Head of caudate nucleus (tissue), 42 donors: Measurements from ENCODE around the gene MSRB3.
A peak's percentile ranks its signal among the peaks of the same experiment; 100 is the strongest.
"Not testable (repeated sequence)": the region's sequence is repeated elsewhere in the genome, so short reads cannot be mapped to it uniquely, and the experiment has no call there.

Experiments used
- DNase-seq, 42 donors: peaks; one replicate each; pipeline versions ENCODE4 v3.0.0 to v3.0.0-alpha.2; 2020 to 2021; ENCODE audit warnings: mixed read lengths in 7 of 42
- intact Hi-C: fragments of 100-400 bp; cut with DNase I; formaldehyde crosslinking; loops from one replicate; pipeline ENCODE4 v1.15.0; 2022

MSRB3 gene

GRCh38 chr12:65472079-65472478 is 193.6 kb downstream of the MSRB3 start:
- intact Hi-C loops: no loop called here
- no peak for DNase-seq

- no peak for DNase-seq
- intact Hi-C loops: no loop called here
These were observed 196.3 kb downstream of the MSRB3 start for GRCh38 chr12:65474831-65475230.

- DNase-seq: no peak
- intact Hi-C loops: no loop called here
These were observed 199.2 kb downstream of the MSRB3 start for GRCh38 chr12:65477721-65478120.

DNA sequence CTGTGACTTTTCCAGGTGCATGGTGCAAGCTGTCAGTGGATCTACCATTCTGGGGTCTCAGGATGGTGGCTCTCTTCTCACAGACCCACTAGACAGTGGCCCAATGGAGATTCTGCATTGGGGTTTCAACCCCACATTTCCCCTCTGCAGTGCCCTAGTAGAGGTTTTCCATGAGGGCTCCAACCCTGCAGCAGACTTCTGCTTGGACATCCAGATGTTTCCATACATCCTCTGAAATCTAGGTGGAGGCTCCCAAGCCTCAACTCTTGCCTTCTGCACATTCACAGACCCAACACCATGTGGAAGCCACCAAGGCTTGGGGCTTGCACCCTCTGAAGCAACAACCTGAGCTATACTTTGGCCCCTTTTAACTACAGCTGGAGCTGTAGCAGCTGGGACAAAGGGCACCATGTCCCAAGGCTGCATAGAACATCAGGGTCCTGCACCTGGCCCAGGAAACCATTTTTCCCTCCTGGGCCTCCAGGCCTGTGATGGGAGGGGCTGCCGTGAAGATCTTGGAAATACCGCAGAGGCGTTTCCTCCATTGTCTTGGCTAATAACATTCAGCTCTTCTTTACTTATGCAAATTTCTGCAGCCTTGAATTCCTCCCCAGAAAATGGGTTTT is 205.5 kb downstream of the MSRB3 start:
- DNase-seq, intact Hi-C loops: not testable (repeated sequence)

DNA sequence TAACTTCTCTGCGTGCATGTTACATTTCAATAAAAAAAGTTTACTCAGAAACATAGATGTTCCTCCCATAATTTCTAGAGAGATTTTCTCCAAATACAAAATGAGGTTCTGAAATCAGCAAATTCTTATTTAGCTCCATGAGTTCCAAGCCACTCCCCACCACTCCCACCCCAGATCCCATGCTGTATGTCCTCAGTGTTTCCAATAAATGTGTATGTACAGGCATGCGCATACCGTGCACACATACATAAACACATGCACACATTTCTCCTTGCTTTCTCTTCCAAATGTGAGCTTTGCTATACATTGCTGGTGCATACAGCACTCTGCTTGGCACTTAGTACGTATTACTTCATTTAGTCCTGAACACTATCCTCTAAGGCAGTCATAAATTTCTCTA is 209.7 kb downstream of the MSRB3 start:
- intact Hi-C loops: no loop called here
- DNase-seq: no peak

GRCh38 chr12:65490250-65490649 is 211.8 kb downstream of the MSRB3 start:
- intact Hi-C loops: no loop called here
- no peak for DNase-seq

DNA sequence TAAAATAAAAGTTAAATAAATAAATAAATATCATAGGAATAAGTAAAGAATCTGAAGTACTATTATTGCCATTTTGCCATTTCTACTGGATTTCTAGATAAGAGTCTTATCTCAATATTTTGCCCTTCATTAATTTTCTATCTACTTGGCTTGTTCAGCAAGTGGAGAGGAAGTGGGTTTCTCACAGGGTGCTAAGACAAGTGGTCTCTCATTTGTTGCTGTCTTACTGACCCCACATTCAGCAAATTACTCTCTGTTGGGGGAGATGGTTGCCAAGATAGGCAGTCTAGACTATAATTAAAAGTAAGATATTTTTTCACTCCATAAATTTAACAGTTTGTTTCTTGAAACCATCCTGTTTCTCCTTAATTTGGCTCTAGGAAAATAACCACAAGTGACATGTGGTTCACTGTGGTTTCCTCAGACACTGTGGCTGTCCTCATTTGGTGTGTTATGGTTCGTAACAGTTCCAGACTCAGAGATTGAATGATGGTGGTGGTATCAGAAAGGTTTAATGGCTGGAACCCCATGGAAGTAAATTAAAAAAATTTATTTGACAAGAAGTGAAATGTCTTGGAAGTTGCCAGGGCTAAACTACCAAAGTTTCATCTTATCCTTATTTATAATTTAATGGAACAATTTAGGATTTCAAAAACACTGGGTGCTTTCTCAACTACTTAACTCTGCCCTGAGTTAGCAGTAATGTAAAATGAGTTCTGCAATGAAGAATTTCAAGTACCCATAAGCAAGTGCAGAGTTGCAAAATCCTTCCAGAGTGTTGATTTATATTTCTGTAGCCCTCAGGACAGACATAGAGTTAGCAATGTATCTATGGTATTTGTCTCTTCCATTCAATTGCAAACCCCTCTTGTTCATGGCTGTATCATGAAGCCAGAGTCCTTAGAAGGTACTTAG is 214.8 kb downstream of the MSRB3 start:
- intact Hi-C loops: no loop called here
- no peak for DNase-seq

DNA sequence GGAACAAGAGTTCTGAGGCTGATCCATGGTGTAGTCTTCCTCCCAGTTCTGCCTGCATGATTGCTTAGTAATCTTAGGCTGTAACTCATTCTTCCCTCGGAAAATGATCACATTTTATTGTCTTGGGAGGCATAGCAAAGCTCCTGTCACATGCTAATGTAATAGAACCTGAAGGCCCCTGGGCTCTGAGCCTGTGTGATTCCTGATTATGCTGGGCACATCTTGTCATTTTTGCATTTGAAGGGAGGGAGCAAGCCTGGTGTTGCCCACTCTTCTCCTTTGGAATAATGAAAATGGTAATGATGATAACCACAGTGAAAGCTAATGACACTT is 215.4 kb downstream of the MSRB3 start:
- no peak for DNase-seq
- intact Hi-C loops: no loop called here

GRCh38 chr12:65494537-65494936 is 216.1 kb downstream of the MSRB3 start:
- DNase-seq: no peak

GRCh38 chr12:65495233-65495632 is 216.8 kb downstream of the MSRB3 start:
- DNase-seq: no peak
- intact Hi-C loops: no loop called here

More at GRCh38 chr12:65494537-65494936, 216.1 kb downstream of the MSRB3 start:
- intact Hi-C loops: no loop called here

- DNase-seq: no peak
These were observed 218.1 kb downstream of the MSRB3 start for GRCh38 chr12:65496617-65497016.

GRCh38 chr12:65497660-65498059 is 219.2 kb downstream of the MSRB3 start:
- no peak for DNase-seq
- intact Hi-C loops: no loop called here

More at GRCh38 chr12:65496617-65497016, 218.1 kb downstream of the MSRB3 start:
- intact Hi-C loops: no loop called here

- intact Hi-C loops: no loop called here
- DNase-seq: no peak
These were observed 220.7 kb downstream of the MSRB3 start for GRCh38 chr12:65499167-65499566.

- no peak for DNase-seq
- intact Hi-C loops: no loop called here
These were observed 221.8 kb downstream of the MSRB3 start for GRCh38 chr12:65500091-65500900.

DNA sequence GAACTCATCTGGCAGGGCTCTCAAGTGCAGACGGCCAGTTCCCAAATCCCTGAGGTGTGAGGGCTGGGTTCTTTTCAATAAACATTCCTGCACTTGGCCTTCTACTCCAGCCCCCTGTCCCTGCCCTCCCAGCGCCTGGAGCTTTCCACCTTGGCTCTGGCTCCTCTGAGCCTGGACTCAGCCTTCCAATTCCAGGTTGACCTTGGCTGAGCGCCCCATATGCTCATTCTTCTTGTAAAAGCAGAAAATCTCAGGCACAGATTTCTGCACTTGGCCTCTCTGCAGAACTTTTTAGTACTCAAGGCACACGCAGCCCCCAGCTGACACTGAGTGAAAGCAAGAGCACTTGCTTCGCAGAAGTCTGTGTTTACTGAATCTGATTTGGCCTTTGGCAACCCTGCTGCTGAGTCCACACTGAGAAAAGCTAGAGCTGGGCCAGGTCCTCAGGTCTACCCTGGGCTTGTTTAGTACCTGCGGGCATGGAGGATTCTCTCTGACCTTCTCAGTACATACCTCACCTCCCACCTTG is 222.7 kb downstream of the MSRB3 start:
- peak in 35 of 42 donors; percentile 4 to 73 (median 32) for DNase-seq

GRCh38 chr12:65501935-65502334 is 223.5 kb downstream of the MSRB3 start:
- DNase-seq: no peak

More for the DNA sequence above, 222.7 kb downstream of the MSRB3 start:
- intact Hi-C loops: no loop called here

DNA sequence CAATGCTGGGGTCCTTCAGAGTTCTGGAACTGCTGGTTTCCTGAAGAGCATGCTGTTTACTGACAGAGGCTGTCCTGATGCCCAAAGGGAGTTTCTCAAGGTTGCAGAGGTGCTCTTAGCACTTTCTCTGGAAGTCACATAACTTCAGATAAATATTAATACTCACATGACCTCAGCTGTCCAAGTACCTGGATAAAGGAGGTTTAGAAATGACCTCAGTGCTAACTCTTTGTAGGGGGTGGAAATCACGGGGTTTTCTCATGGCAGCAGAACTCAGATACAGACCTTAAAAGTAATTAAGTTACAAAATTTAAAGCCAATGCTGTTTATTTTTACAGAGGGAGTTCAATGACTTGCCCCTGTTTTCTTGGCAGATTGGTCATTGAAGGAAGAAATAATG is 225.9 kb downstream of the MSRB3 start:
- DNase-seq: no peak
- intact Hi-C loops: no loop called here

More at GRCh38 chr12:65501935-65502334, 223.5 kb downstream of the MSRB3 start:
- intact Hi-C loops: no loop called here

DNA sequence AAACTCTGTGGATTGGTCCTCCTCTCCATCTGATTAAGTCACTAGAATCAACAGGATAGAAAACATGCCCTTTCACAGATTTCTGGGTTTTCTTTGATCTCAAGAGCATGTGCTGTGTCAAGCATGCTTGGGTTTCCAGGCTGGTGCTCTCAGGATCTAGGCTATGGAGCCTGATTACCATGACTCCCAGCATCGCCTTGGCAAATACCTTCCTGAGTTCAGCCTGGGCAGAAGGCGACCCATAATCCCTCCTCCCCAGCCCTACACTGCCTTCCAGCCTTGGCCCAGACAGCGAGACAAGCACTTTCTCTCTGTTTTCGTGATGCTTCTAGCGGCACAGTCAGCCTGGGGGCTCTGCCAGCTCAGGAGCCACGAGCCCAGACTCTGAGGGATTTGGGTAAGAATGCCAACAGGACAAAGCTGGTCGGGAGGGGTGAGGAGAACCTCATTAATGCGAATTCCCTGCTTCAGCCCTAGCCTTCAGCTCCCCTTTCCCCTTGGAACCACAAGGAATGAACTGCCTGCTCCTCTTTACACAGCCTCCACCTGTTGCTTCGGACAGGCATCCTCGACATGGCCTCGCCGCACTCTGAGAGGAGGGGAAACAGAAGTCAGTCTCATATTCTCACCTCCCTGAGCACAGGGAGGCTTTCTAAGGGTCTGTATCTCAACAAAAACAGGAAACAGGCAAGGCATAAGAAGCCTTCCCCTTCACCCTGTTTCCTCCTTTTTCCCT is 227.1 kb downstream of the MSRB3 start:
- DNase-seq: peak in 1 of 42 donors; percentile 2
- intact Hi-C loops: no loop called here
